HFF-Myc (cell line): ENCODE measurements around the gene TAS2R20.
A peak's percentile ranks its signal among the peaks of the same experiment; 100 is the strongest.

Source experiments
- DNase-seq: peaks from one replicate; pipeline ENCODE4 v3.0.0-alpha.2; 2011; ENCODE audit warnings: low read depth; ENCODE audit errors: extremely low read depth
- H3K4me3 ChIP-seq: replicated peaks from 2 replicates; pipeline ENCODE4 v1.5.1; 2011; ENCODE audit warnings: low read depth, mild to moderate bottlenecking, control low read depth, low read length
- TF ChIP-seq, protein P1 (sequence below): IDR thresholded peaks from 2 replicates; pipeline ENCODE4 v1.5.1; 2012; ENCODE audit warnings: mild to moderate bottlenecking, low read depth, low read length, control low read depth; ENCODE audit errors: missing control alignments

The TAS2R20 gene

DNA sequence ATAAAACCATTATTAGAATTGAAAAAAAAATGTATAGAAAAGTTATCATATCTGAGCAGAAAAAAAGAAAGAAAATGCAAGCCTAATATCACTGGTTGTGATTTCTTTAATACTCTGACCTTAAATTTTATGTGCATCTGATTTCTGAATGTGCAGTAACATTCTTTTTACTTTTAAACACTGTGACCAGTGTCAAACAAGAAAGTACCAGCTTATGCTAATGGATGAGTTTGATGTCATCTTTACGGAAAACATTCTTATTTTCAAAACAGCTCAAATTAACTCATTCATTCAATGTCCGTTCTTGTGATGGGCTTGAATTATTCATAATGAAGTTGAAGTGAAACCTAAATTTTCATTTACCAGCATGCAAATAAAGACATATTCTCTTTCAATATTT is 11.3 kb downstream of the TAS2R20 start, which contains the start of gene TAS2R50:
TAS2R50 (minus strand) TSS at position 101 of the 400 bp plus-strand sequence; CDS start at position 49, 52 bp downstream.
- TF ChIP-seq, protein P1, sequence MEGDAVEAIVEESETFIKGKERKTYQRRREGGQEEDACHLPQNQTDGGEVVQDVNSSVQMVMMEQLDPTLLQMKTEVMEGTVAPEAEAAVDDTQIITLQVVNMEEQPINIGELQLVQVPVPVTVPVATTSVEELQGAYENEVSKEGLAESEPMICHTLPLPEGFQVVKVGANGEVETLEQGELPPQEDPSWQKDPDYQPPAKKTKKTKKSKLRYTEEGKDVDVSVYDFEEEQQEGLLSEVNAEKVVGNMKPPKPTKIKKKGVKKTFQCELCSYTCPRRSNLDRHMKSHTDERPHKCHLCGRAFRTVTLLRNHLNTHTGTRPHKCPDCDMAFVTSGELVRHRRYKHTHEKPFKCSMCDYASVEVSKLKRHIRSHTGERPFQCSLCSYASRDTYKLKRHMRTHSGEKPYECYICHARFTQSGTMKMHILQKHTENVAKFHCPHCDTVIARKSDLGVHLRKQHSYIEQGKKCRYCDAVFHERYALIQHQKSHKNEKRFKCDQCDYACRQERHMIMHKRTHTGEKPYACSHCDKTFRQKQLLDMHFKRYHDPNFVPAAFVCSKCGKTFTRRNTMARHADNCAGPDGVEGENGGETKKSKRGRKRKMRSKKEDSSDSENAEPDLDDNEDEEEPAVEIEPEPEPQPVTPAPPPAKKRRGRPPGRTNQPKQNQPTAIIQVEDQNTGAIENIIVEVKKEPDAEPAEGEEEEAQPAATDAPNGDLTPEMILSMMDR, result no peak
- H3K4me3 ChIP-seq, result no peak within 1 kb of the TSS
- no peak for DNase-seq

GRCh38 chr12:10982244-10982643 is 15.9 kb downstream of the TAS2R20 start:
- no peak for DNase-seq
- H3K4me3 ChIP-seq, result no peak overlapping the region
- TF ChIP-seq, protein P1, result no peak

GRCh38 chr12:10974965-10975364 is 23.1 kb downstream of the TAS2R20 start:
- no peak for DNase-seq
- TF ChIP-seq, protein P1, result no peak
- H3K4me3 ChIP-seq, result no peak overlapping the region

DNA sequence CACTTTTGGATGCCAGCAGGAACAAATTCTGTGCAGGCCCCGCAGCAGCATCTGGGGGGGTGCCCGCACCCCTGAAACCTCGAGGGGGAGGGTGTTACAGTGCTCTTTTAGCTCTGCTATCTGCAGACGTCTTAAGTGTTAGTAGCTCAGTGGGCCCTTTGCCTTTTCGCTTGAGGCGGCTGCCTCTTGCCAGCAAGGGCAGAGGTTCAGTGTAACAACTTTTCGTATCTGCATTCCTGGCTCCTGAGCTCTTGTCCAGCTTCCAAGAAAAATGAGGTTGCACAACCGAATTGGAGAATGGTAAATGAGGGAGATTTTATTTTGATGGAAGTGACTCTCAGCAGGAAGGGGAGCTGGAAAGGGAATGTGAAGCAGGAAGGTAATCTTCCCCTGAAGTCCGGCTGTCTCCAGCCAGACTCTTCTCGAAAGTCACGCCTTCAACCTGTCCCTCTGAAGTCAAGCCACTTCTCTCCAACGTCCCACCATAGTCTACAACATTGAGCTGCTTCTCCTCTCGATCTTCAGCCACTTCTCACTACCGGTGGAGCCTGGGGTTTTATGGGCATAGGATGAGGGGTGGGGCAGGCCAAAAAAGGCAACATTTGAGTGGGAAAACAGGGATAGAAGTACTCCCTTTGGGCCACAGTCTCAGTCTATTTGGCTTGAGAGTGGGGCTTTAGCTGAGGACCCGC is 29.2 kb downstream of the TAS2R20 start:
- peak; percentile 38 for DNase-seq
- TF ChIP-seq, protein P1, result no peak
- H3K4me3 ChIP-seq, result no peak overlapping the region

- DNase-seq, result peak; percentile 83
- H3K4me3 ChIP-seq, result no peak overlapping the region
- TF ChIP-seq, protein P1, result no peak
Observed at GRCh38 chr12:10967409-10967808, 30.7 kb downstream of the TAS2R20 start.

DNA sequence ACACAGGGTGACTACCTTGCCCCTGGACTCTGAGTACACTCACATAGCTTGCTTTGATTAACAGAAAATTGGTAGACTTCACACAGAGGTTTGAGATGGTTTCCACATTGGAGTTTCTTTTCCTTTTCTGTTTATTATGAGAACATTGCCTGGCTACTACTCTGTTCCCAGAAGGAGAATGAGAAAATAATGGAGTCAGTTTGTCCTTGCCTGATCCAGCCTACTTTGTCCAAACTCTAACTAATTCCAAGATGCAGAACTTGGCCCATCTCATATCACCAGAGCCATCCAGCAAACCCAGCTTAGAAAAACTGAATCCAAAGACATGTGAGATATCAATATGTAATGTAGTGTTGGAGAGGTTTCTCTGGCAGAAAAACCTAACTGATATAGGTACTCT is 31.8 kb downstream of the TAS2R20 start:
- TF ChIP-seq, protein P1, result no peak
- H3K4me3 ChIP-seq, result no peak overlapping the region
- DNase-seq, result no peak

DNA sequence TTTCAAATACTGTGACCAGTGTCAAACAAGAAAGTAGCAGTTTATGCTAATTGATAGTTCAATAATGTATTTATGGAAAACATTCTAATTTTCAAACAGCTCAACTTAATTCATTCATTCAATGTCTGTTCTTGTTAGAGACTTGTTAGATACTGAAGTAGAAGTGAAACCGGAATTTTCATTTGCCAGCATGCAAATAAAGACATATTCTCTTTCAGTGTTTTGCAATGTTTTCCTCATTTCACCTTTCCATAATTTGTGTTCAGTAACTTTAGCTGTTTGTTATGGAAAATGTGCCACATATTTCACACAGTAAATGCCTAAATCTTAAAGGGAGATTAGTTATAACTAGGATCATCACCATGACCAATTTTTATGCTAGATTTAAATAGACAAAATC is 32.6 kb downstream of the TAS2R20 start:
- TF ChIP-seq, protein P1, result no peak
- H3K4me3 ChIP-seq, result no peak overlapping the region
- no peak for DNase-seq
